DND-41 (cell line): Measurements from ENCODE around the gene SMOC2.

ENCODE experiments used
- ATAC-seq: fragments of 200-7000 bp; cut with Tn5 transposase; 3 replicates; pipeline ENCODE4 v1.9.1; 2021; ENCODE audit warnings: low read depth; ENCODE audit not compliant: insufficient read depth
- DNase-seq: peaks from one replicate; pipeline ENCODE4 v3.0.0-alpha.2; 2020
- H2AFZ ChIP-seq: 2 replicates; pipeline ENCODE4 v1.6.0; 2012; ENCODE audit warnings: low read depth, low read length
- H3K27ac ChIP-seq: 2 replicates; pipeline ENCODE4 v1.5.1; 2012; ENCODE audit warnings: low read length, inconsistent platforms
- H3K27me3 ChIP-seq: fragments of 200-600 bp; sonication (generic); 2 replicates; pipeline ENCODE4 v1.6.0; 2012; ENCODE audit warnings: low read length, mild to moderate bottlenecking, inconsistent platforms; ENCODE audit not compliant: insufficient read depth, poor library complexity
- H3K36me3 ChIP-seq: 2 replicates; pipeline ENCODE4 v1.5.1; 2012; ENCODE audit warnings: low read length, inconsistent platforms; ENCODE audit not compliant: insufficient read depth
- H3K4me1 ChIP-seq: 2 replicates; pipeline ENCODE4 v1.5.1; 2012; ENCODE audit warnings: mild to moderate bottlenecking, low read length; ENCODE audit not compliant: insufficient read depth
- H3K4me2 ChIP-seq: 2 replicates; pipeline ENCODE4 v1.6.0; 2012; ENCODE audit warnings: mild to moderate bottlenecking, moderate library complexity, low read length, inconsistent platforms; ENCODE audit not compliant: insufficient read depth
- H3K4me3 ChIP-seq, 2 experiments: fragments of 200-600 bp in 1 of 2; shearing (Covaris generic) in 1 of 2; 2 replicates each; pipeline ENCODE4 v1.5.1; 2012 to 2016; ENCODE audit warnings: inconsistent platforms in 2 of 2, low read length in 2 of 2, mild to moderate bottlenecking in 2 of 2, low read depth in 1 of 2, moderate library complexity in 1 of 2
- H3K79me2 ChIP-seq: 2 replicates; pipeline ENCODE4 v1.6.0; 2012; ENCODE audit warnings: low read length, inconsistent platforms; ENCODE audit not compliant: insufficient read depth
- H3K9ac ChIP-seq: 2 replicates; pipeline ENCODE4 v1.6.0; 2012; ENCODE audit warnings: low read depth, mild to moderate bottlenecking, inconsistent platforms, low read length, moderate library complexity
- H3K9me3 ChIP-seq: 2 replicates; pipeline ENCODE4 v1.5.1; 2012; ENCODE audit warnings: low read length, moderate library complexity, mild to moderate bottlenecking, inconsistent platforms; ENCODE audit not compliant: insufficient read depth, severe bottlenecking
- H4K20me1 ChIP-seq: 2 replicates; pipeline ENCODE4 v1.6.0; 2012; ENCODE audit warnings: low read length; ENCODE audit not compliant: insufficient read depth
- EZH2 ChIP-seq: IDR thresholded peaks from 3 replicates; pipeline ENCODE4 v1.6.1; 2012; ENCODE audit warnings: borderline replicate concordance, low read depth, mild to moderate bottlenecking, moderate library complexity, low read length, inconsistent platforms; ENCODE audit not compliant: severe bottlenecking
- TF ChIP-seq, protein P1 (sequence below): IDR thresholded peaks from 2 replicates; pipeline ENCODE4 v1.5.1; 2012; ENCODE audit warnings: borderline replicate concordance, low read length, moderate library complexity, mild to moderate bottlenecking; ENCODE audit not compliant: poor library complexity, severe bottlenecking; ENCODE audit errors: extremely low read depth

SMOC2 gene

DNA sequence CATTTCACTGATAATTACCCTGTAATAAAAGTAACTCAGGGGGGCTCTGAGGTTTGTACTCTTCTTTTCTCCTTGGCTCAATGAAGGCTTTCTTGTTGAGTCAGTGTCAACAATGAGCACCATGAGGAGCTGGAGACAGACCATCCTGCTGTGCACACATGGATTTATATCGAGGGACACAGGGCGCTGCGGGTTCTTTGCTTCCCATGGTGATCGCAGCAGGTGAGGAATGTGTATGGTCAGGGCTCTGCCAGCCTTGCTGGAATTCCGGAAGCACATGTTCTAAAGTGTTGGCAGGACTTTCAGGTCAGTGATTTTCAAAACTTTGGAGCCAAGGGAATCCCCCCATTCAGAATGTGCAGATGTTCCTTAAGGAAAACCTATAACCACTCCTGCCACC lies 27.1 kb downstream of the SMOC2 start:
- Histone ChIP-seq H3K4me3 (no peak overlapping the region), H3K4me1 (no peaks in the 10 kb centered on the region), H3K4me2 (no peak overlapping the region), H2AFZ (no peak overlapping the region), H3K27ac (no peak overlapping the region), H3K9ac (no peak overlapping the region), H3K36me3 (no peaks in the 10 kb centered on the region), H3K79me2 (no peaks in the 10 kb centered on the region), H4K20me1 (no peaks in the 10 kb centered on the region), H3K9me3 (no peaks in the 10 kb centered on the region), H3K27me3 (no peaks in the 10 kb centered on the region)
- no peak for DNase-seq
- TF ChIP-seq EZH2 = no peak
- TF ChIP-seq, protein P1, sequence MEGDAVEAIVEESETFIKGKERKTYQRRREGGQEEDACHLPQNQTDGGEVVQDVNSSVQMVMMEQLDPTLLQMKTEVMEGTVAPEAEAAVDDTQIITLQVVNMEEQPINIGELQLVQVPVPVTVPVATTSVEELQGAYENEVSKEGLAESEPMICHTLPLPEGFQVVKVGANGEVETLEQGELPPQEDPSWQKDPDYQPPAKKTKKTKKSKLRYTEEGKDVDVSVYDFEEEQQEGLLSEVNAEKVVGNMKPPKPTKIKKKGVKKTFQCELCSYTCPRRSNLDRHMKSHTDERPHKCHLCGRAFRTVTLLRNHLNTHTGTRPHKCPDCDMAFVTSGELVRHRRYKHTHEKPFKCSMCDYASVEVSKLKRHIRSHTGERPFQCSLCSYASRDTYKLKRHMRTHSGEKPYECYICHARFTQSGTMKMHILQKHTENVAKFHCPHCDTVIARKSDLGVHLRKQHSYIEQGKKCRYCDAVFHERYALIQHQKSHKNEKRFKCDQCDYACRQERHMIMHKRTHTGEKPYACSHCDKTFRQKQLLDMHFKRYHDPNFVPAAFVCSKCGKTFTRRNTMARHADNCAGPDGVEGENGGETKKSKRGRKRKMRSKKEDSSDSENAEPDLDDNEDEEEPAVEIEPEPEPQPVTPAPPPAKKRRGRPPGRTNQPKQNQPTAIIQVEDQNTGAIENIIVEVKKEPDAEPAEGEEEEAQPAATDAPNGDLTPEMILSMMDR = no peak
- ATAC-seq = no peak

DNA sequence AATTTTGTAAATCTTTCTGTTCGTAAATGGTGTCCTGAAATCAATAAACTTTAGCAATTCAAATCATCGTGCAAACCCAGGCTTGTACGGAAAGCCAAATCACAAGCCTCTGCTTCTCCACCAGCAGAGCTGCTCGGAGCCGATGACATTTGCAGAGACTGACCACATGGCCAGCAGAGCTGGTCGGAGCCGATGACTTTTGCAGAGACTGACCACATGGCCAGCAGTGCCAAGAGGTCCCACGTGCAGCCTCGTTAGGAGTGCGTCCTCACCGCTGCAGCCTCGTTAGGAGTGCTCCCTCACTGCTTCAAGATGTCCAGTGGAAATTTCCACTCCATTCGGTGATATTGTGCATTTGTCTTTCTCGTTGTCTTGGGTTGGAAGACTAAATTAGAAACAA lies 28.5 kb downstream of the SMOC2 start:
- no peaks in the 10 kb centered on the region for H4K20me1 ChIP-seq
- ATAC-seq (no peak), DNase-seq (no peak)
- H2AFZ ChIP-seq = no peak overlapping the region
- no peaks in the 10 kb centered on the region for H3K79me2 ChIP-seq
- no peak overlapping the region for H3K4me2 ChIP-seq
- no peaks in the 10 kb centered on the region for H3K27me3 ChIP-seq
- no peaks in the 10 kb centered on the region for H3K36me3 ChIP-seq
- H3K9me3 ChIP-seq = no peaks in the 10 kb centered on the region
- no peak overlapping the region for H3K27ac ChIP-seq
- no peak overlapping the region for H3K9ac ChIP-seq
- TF ChIP-seq, protein P1 = no peak
- H3K4me1 ChIP-seq = no peaks in the 10 kb centered on the region
- H3K4me3 ChIP-seq = no peak overlapping the region

DNA sequence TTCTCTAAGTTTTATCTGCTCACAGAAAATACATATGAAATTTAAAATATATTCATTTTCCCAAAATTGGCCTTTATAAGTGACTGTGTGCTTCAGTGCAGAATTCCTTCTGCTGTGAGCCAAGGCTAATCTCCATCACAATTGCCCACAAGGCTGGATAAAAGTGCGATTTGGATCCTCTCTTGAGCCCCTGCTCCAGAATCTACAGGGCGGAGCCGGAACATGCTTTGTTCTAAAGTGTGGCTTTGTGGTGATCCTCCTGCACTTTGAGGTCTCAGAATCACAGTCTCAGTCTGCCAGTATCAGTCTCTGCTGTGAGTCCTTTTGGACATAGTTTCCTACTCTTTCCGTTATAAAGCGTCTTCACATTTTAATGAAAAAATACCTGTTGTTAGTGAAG lies 28.9 kb downstream of the SMOC2 start:
- Histone ChIP-seq H3K9me3 (no peaks in the 10 kb centered on the region), H3K79me2 (no peaks in the 10 kb centered on the region), H3K9ac (no peak overlapping the region), H4K20me1 (no peaks in the 10 kb centered on the region), H2AFZ (no peak overlapping the region), H3K4me1 (no peaks in the 10 kb centered on the region), H3K27ac (no peak overlapping the region), H3K4me3 (no peak overlapping the region), H3K36me3 (no peaks in the 10 kb centered on the region), H3K27me3 (no peaks in the 10 kb centered on the region), H3K4me2 (no peak overlapping the region)
- no peak for ATAC-seq
- no peak for TF ChIP-seq EZH2
- TF ChIP-seq, protein P1 = no peak
- no peak for DNase-seq

DNA sequence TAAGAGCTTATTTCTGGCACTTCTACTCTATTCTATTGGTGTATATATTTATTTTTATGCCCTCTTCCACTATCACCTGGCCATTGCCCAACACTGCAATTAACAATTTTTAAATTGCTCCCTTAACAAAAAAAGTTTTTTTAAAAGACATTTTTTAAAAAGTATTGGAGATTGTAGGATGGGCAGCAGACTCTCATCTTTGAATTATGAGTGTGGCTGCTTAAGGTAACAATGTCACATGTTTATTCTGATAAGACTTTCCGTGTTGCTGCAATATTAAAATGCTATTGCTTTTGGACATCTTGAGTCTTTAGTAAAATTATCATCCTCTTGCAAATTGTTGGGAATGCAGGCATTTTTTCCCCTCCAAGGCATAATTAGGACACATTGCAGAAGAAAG lies 31.4 kb downstream of the SMOC2 start:
- H3K36me3 ChIP-seq = no peaks in the 10 kb centered on the region
- ATAC-seq (no peak), DNase-seq (no peak)
- no peak overlapping the region for H2AFZ ChIP-seq
- H3K79me2 ChIP-seq = no peaks in the 10 kb centered on the region
- no peak overlapping the region for H3K4me2 ChIP-seq
- H3K4me1 ChIP-seq = no peaks in the 10 kb centered on the region
- peaks cover 3% of the 10 kb centered on the region for H3K9me3 ChIP-seq
- H3K27ac ChIP-seq = no peak overlapping the region
- H3K9ac ChIP-seq = no peak overlapping the region
- no peaks in the 10 kb centered on the region for H4K20me1 ChIP-seq
- no peak for TF ChIP-seq EZH2
- TF ChIP-seq, protein P1 = no peak
- no peaks in the 10 kb centered on the region for H3K27me3 ChIP-seq
- H3K4me3 ChIP-seq = no peak overlapping the region
